Suprapubic skin (tissue), 4 donors: Measurements from ENCODE around the gene TLNRD1. TPM values are rescaled to one million over a fixed set of nuclear protein-coding genes. Genes with fewer than 3 reads are reported as not detected.

Experiments used
- DNase-seq, 2 donors: peaks; one replicate each; pipeline ENCODE4 v3.0.0-alpha.2; 2019; ENCODE audit warnings: low spot score in 2 of 2
- H3K27ac ChIP-seq: fragments of 200-600 bp; sonication (generic); one replicate; pipeline ENCODE4 v1.5.1; 2019
- H3K27me3 ChIP-seq: fragments of 200-600 bp; sonication (generic); one replicate; pipeline ENCODE4 v1.5.1; 2019
- H3K36me3 ChIP-seq: fragments of 200-600 bp; sonication (generic); one replicate; pipeline ENCODE4 v1.5.1; 2019
- H3K4me1 ChIP-seq: fragments of 200-600 bp; sonication (generic); one replicate; pipeline ENCODE4 v1.5.1; 2019
- H3K4me3 ChIP-seq: fragments of 200-600 bp; sonication (generic); one replicate; pipeline ENCODE4 v1.5.1; 2019; ENCODE audit warnings: mild to moderate bottlenecking
- H3K9me3 ChIP-seq: fragments of 200-600 bp; sonication (generic); one replicate; pipeline ENCODE4 v1.5.1; 2019
- CTCF ChIP-seq, 2 donors: fragments of 200-600 bp in 1 of 2; fragments of 450-650 bp in 1 of 2; sonication (generic) in 1 of 2; IDR thresholded peaks; one replicate each; pipeline ENCODE4 v1.5.1; 2016 to 2019; ENCODE audit warnings: antibody characterized with exemption in 2 of 2, mild to moderate bottlenecking in 1 of 2, moderate library complexity in 1 of 2
- EP300 ChIP-seq: sonication (generic); formaldehyde crosslinking; IDR thresholded peaks from one replicate; pipeline ENCODE4 v1.6.1; 2017; ENCODE audit warnings: antibody characterized with exemption
- POLR2A ChIP-seq, 2 donors: fragments of 450-650 bp; IDR thresholded peaks; one replicate each; pipeline ENCODE4 v1.6.1; 2017; ENCODE audit warnings: antibody characterized with exemption in 2 of 2, mild to moderate bottlenecking in 2 of 2, moderate library complexity in 2 of 2
- POLR2AphosphoS5 ChIP-seq, 3 donors: sonication (generic); formaldehyde crosslinking; IDR thresholded peaks; one replicate each; pipeline ENCODE4 v1.6.1; 2017; ENCODE audit warnings: antibody characterized with exemption in 3 of 3
- WGBS: methylation state at CpG from one replicate; pipeline ENCODE4 v1.1.5; 2018; 5-methylcytosine and 5-hydroxymethylcytosine counted together
- total RNA-seq, 4 donors: library from RNA; depleted of rRNA; stranded (reverse); fragments of >200 nt; gene quantifications; one replicate each; pipeline ENCODE4 v1.1.0, GENCODE V29; 2016

Gene TLNRD1
- total RNA-seq, 4 donors from 2014 or later: 9.4 to 16.6 (median 11.5) TPM

- H3K4me1 ChIP-seq: peaks cover 14% of the 10 kb centered on the region
- H3K27me3 ChIP-seq: no peaks in the 10 kb centered on the region
- H3K4me3 ChIP-seq: no peak overlapping the region
- no peaks in the 10 kb centered on the region for H3K36me3 ChIP-seq
- TF ChIP-seq EP300 (no peak), CTCF (IDR thresholded peaks at IDR 0.05) (no peak), POLR2AphosphoS5 (IDR thresholded peaks at IDR 0.05) (no peak), POLR2A (IDR thresholded peaks at IDR 0.05) (no peak)
- H3K27ac ChIP-seq: peak overlapping the region; percentile 73
- 84% methylated on average over 10 of the region's 10 CpGs for WGBS
- no peak for DNase-seq
- H3K9me3 ChIP-seq: no peaks in the 10 kb centered on the region
Measured at GRCh38 chr15:81024265-81024872, 23.6 kb downstream of the TLNRD1 start.

- 91% methylated on average over 8 of the region's 8 CpGs for WGBS
- no peak overlapping the region for H3K27ac ChIP-seq
- peaks cover 14% of the 10 kb centered on the region for H3K4me1 ChIP-seq
- H3K36me3 ChIP-seq: no peaks in the 10 kb centered on the region
- no peak overlapping the region for H3K4me3 ChIP-seq
- TF ChIP-seq POLR2A (IDR thresholded peaks at IDR 0.05): no peak
- no peak for TF ChIP-seq EP300
- TF ChIP-seq POLR2AphosphoS5 (IDR thresholded peaks at IDR 0.05): no peak
- no peak for TF ChIP-seq CTCF (IDR thresholded peaks at IDR 0.05)
- no peak for DNase-seq
- H3K27me3 ChIP-seq: no peaks in the 10 kb centered on the region
- no peaks in the 10 kb centered on the region for H3K9me3 ChIP-seq
Measured at GRCh38 chr15:81024936-81025335, 24.2 kb downstream of the TLNRD1 start.

GRCh38 chr15:81025721-81026370, 25.1 kb downstream of the TLNRD1 start:
- 71% methylated on average over 4 of the region's 4 CpGs for WGBS
- Histone ChIP-seq H3K4me1 (peaks cover 14% of the 10 kb centered on the region), H3K36me3 (no peaks in the 10 kb centered on the region), H3K9me3 (no peaks in the 10 kb centered on the region), H3K27ac (no peak overlapping the region), H3K27me3 (no peaks in the 10 kb centered on the region), H3K4me3 (no peak overlapping the region)
- no peak for DNase-seq
- TF ChIP-seq POLR2AphosphoS5 (IDR thresholded peaks at IDR 0.05) (no peak), EP300 (no peak), CTCF (IDR thresholded peaks at IDR 0.05) (no peak), POLR2A (IDR thresholded peaks at IDR 0.05) (no peak)

GRCh38 chr15:81026836-81027599, 26.3 kb downstream of the TLNRD1 start:
- Histone ChIP-seq H3K9me3 (no peaks in the 10 kb centered on the region), H3K4me1 (peaks cover 14% of the 10 kb centered on the region), H3K4me3 (no peak overlapping the region), H3K36me3 (no peaks in the 10 kb centered on the region), H3K27ac (no peak overlapping the region), H3K27me3 (no peaks in the 10 kb centered on the region)
- TF ChIP-seq POLR2AphosphoS5 (IDR thresholded peaks at IDR 0.05) (no peak), POLR2A (IDR thresholded peaks at IDR 0.05) (no peak), EP300 (no peak), CTCF (IDR thresholded peaks at IDR 0.05) (no peak)
- WGBS: 91% methylated on average over 2 of the region's 2 CpGs
- DNase-seq: no peak
